H1 (cell line): ENCODE results near the gene FLNC. TPM values are rescaled to one million over a fixed set of nuclear protein-coding genes. Genes with fewer than 3 reads are reported as not detected.

Experiments used
- CHD1 ChIP-seq: IDR thresholded peaks from 2 replicates; pipeline ENCODE4 v1.6.1; 2012; ENCODE audit warnings: low read depth, low read length, improper control_type of control experiment
- CREB1 ChIP-seq: IDR thresholded peaks from 2 replicates; pipeline ENCODE4 v1.6.1; 2012; ENCODE audit warnings: inconsistent platforms
- KDM1A ChIP-seq: fragments of 200-600, 300-600 bp; sonication (generic); IDR thresholded peaks from 2 replicates; pipeline ENCODE4 v1.7.1; 2016; ENCODE audit warnings: mild to moderate bottlenecking, low read length, borderline replicate concordance
- NRF1 ChIP-seq: IDR thresholded peaks from 2 replicates; pipeline ENCODE4 v1.6.1; 2011; ENCODE audit warnings: mild to moderate bottlenecking, low read depth, low read length, improper control_type of control experiment
- PHF8 ChIP-seq: fragments of 200-600 bp; sonication (generic); conservative IDR thresholded peaks from 2 replicates; pipeline ENCODE4 v1.7.1; 2012; ENCODE audit warnings: low read depth, mild to moderate bottlenecking, inconsistent platforms, low read length, moderate library complexity
- RNF2 ChIP-seq: fragments of 200-900, 300-1000 bp; sonication (generic); IDR thresholded peaks from 2 replicates; pipeline ENCODE4 v1.7.1; 2016; ENCODE audit warnings: borderline replicate concordance, low read depth, mild to moderate bottlenecking, antibody characterized with exemption, low read length; ENCODE audit not compliant: poor library complexity, severe bottlenecking; ENCODE audit errors: missing control alignments
- SIN3A ChIP-seq, 2 experiments: IDR thresholded peaks in 1 of 2; conservative IDR thresholded peaks in 1 of 2; 2 replicates each; pipeline ENCODE4 v1.6.1; 2011 to 2012; ENCODE audit warnings: low read length in 2 of 2, improper control_type of control experiment in 1 of 2, low read depth in 1 of 2, mild to moderate bottlenecking in 1 of 2
- polyA plus RNA-seq, 7 experiments: library from polyadenylated mRNA; depleted of rRNA in 3 of 7; stranded (reverse) in 5 of 7; unstranded in 2 of 7; fragments of >200 nt in 5 of 7; fragments of 200-250 nt in 2 of 7; gene quantifications; 1 replicate in 5 of 7; 2 replicates in 1 of 7; 4 replicates in 1 of 7; pipeline versions ENCODE4 v1.2.1 to v1.2.3, GENCODE V29; 2011 to 2013; ENCODE audit warnings: missing spikeins in 2 of 7, mixed read lengths in 2 of 7
- total RNA-seq: library from RNA; stranded (reverse); fragmentation: NEBNext Ultra II Directional; extraction: Animal tissue kit (Norgen Biotek cat#: 25700); gene quantifications from 2 replicates; pipeline ENCODE4 v1.2.1, GENCODE V29; 2021

Gene FLNC
- total and polyA plus RNA-seq, 2 of the 8 experiments (the other 6 are each of a cell fraction or from before 2014, with no cell fraction given) = 1.9 to 10.7 TPM

- TF ChIP-seq SIN3A (conservative IDR thresholded peaks at IDR 0.05 in 1 of 2, IDR thresholded peaks at IDR 0.05 in 1 of 2; ENCODE audit: low read depth in 1 of 2, low read length in 2 of 2) (no peak), RNF2 (no peak), KDM1A (no peak), NRF1 (no peak), CHD1 (no peak), CREB1 (no peak), PHF8 (no peak)
Measured at GRCh38 chr7:128835231-128835751, 5.1 kb downstream of the FLNC start (continued).
